GM18520 (cell line): ENCODE results near the gene AGTR2.
"Not testable (repeated sequence)": the region's sequence is repeated elsewhere in the genome, so short reads cannot be mapped to it uniquely, and the experiment has no call there.

Experiments
- ATAC-seq: cut with Tn5 transposase; IDR thresholded peaks from one replicate; pipeline ENCODE4 v1.9.1; 2021; ENCODE audit not compliant: unreplicated experiment

AGTR2 gene

GRCh38 chrX:116170511-116170910 is at the start of gene AGTR2:
Gene AGTR2 (plus strand): TSS chrX:116170744. CDS start chrX:116172281, 1,537 bp downstream.
- ATAC-seq: no peak

GRCh38 chrX:116135277-116135676 is 35.3 kb upstream of the AGTR2 start:
- no peak for ATAC-seq

- ATAC-seq: not testable (repeated sequence)
These were observed 29.3 kb upstream of the AGTR2 start for GRCh38 chrX:116141270-116141669.

- no peak for ATAC-seq
These were observed 27.6 kb upstream of the AGTR2 start for GRCh38 chrX:116142976-116143375.

GRCh38 chrX:116172976-116173375 is 2.4 kb downstream of the AGTR2 start:
- no peak for ATAC-seq

GRCh38 chrX:116181300-116181699 is 10.8 kb downstream of the AGTR2 start:
- ATAC-seq: no peak

GRCh38 chrX:116185163-116185562 is 14.6 kb downstream of the AGTR2 start:
- ATAC-seq: no peak

GRCh38 chrX:116194649-116195048 is 24.1 kb downstream of the AGTR2 start:
- ATAC-seq: no peak

GRCh38 chrX:116198235-116198634 is 27.7 kb downstream of the AGTR2 start:
- ATAC-seq: no peak

- no peak for ATAC-seq
These were observed 28.3 kb downstream of the AGTR2 start for GRCh38 chrX:116198810-116199209.

GRCh38 chrX:116204932-116205331 is 34.4 kb downstream of the AGTR2 start:
- no peak for ATAC-seq

- ATAC-seq: no peak
These were observed 42.7 kb downstream of the AGTR2 start for GRCh38 chrX:116213262-116213661.

- not testable (repeated sequence) for ATAC-seq
These were observed 46.5 kb downstream of the AGTR2 start for GRCh38 chrX:116217080-116217479.
